Activated naive CD4-positive, alpha-beta T cell treated with anti-CD3 and anti-CD28 coated beads, Interleukin-2, amount 50 U/mL, for 16 hours (primary cell): ENCODE measurements around the gene KSR2.
A peak's percentile ranks its signal among the peaks of the same experiment; 100 is the strongest.
"Not testable (repeated sequence)": the region's sequence is repeated elsewhere in the genome, so short reads cannot be mapped to it uniquely, and the experiment has no call there.

Source experiments
- DNase-seq: peaks from one replicate; pipeline ENCODE4 v3.0.0-alpha.2; 2020

KSR2 gene

GRCh38 chr12:117889098-117889497, 79.7 kb downstream of the KSR2 start:
- no peak for DNase-seq

GRCh38 chr12:117885211-117885610, 83.6 kb downstream of the KSR2 start:
- no peak for DNase-seq

- no peak for DNase-seq
Observed at GRCh38 chr12:117884161-117884560, 84.6 kb downstream of the KSR2 start.

GRCh38 chr12:117882603-117883184, 86.1 kb downstream of the KSR2 start:
- DNase-seq = no peak

- DNase-seq = no peak
Observed at GRCh38 chr12:117882181-117882580, 86.6 kb downstream of the KSR2 start.

- DNase-seq = no peak
Observed at GRCh38 chr12:117881517-117881916, 87.3 kb downstream of the KSR2 start.

GRCh38 chr12:117878605-117879004, 90.2 kb downstream of the KSR2 start:
- no peak for DNase-seq

- no peak for DNase-seq
Observed at GRCh38 chr12:117876436-117876816, 92.4 kb downstream of the KSR2 start.

- peak; percentile 14 for DNase-seq
Observed at GRCh38 chr12:117875744-117876435, 92.9 kb downstream of the KSR2 start.

GRCh38 chr12:117874842-117875434, 93.9 kb downstream of the KSR2 start:
- DNase-seq = peak; percentile 66

GRCh38 chr12:117874198-117874597, 94.6 kb downstream of the KSR2 start:
- not testable (repeated sequence) for DNase-seq

GRCh38 chr12:117872546-117873169, 96.1 kb downstream of the KSR2 start:
- no peak for DNase-seq

- DNase-seq = no peak
Observed at GRCh38 chr12:117869551-117869950, 99.2 kb downstream of the KSR2 start.

GRCh38 chr12:117867348-117867747, 101.4 kb downstream of the KSR2 start:
- DNase-seq = no peak

- no peak for DNase-seq
Observed at GRCh38 chr12:117865505-117865904, 103.3 kb downstream of the KSR2 start.

GRCh38 chr12:117863002-117863709, 105.6 kb downstream of the KSR2 start:
- DNase-seq = no peak

- no peak for DNase-seq
Observed at GRCh38 chr12:117861691-117862090, 107.1 kb downstream of the KSR2 start.

- DNase-seq = not testable (repeated sequence)
Observed at GRCh38 chr12:117860787-117861290, 108.0 kb downstream of the KSR2 start.

GRCh38 chr12:117860111-117860510, 108.7 kb downstream of the KSR2 start:
- no peak for DNase-seq

GRCh38 chr12:117857632-117858612, 110.9 kb downstream of the KSR2 start:
- DNase-seq = peak; percentile 58

GRCh38 chr12:117857139-117857538, 111.7 kb downstream of the KSR2 start:
- DNase-seq = not testable (repeated sequence)

- DNase-seq = no peak
Observed at GRCh38 chr12:117855165-117855564, 113.6 kb downstream of the KSR2 start.
